K562 (cell line): Measurements from ENCODE around the gene CALU. TPM values are rescaled to one million over a fixed set of nuclear protein-coding genes. Genes with fewer than 3 reads are reported as not detected.

Experiments
- ATAC-seq: fragments of 200-7000 bp; cut with Tn5 transposase; 3 replicates; pipeline ENCODE4 v1.9.1; 2020; ENCODE audit warnings: moderate library complexity
- BruUV-seq: library from RNA; stranded (reverse); fragments of 400-500 nt; replicated peaks from 2 replicates; lab custom pipeline; 2021; lab: Mats Ljungman, UMichigan
- CTCF ChIA-PET: fragments of 300-600 bp; formaldehyde crosslinking; extraction: SDS; loops from one replicate; lab custom pipeline; 2021; ENCODE audit warnings: low intra/inter-chr PET ratio; lab: Yijun Ruan, JAX
- POLR2A ChIA-PET: fragments of 300-600, 350-650 bp; sonication (Branson Sonifier 250); formaldehyde crosslinking; extraction: SDS; loops from one replicate; lab custom pipeline; 2021; ENCODE audit warnings: antibody characterized with exemption, inconsistent platforms; lab: Yijun Ruan, JAX
- DNase-seq, 4 experiments: peaks; one replicate each; pipeline versions ENCODE4 v3.0.0 to v3.0.0-alpha.2; 2011 to 2018; ENCODE audit warnings: low spot score in 3 of 4, mixed read lengths in 3 of 4; ENCODE audit errors: extremely low read depth in 1 of 4
- FAIRE-seq: peaks from 2 replicates; lab custom pipeline; 2011; peaks lifted over from hg19 to GRCh38; lab: Jason Lieb, UNC
- H2AFZ ChIP-seq: 2 replicates; pipeline ENCODE4 v1.6.0; 2011; ENCODE audit warnings: low read depth, low read length, control low read depth, inconsistent platforms
- H3K27ac ChIP-seq: fragments of 200-600 bp; 3 replicates; pipeline ENCODE4 v1.8.0; 2011; ENCODE audit warnings: low read depth, mild to moderate bottlenecking, control low read depth, inconsistent platforms, low read length, moderate library complexity, mixed read lengths; ENCODE audit errors: extremely low read depth
- H3K27me3 ChIP-seq, 2 experiments: fragments of 300-600 bp in 1 of 2; 2 replicates in 1 of 2; 3 replicates in 1 of 2; pipeline versions ENCODE4 v1.6.0 to v1.8.0; 2011; ENCODE audit warnings: inconsistent platforms in 2 of 2, low read length in 2 of 2, mild to moderate bottlenecking in 1 of 2, mixed read lengths in 1 of 2, moderate library complexity in 1 of 2; ENCODE audit not compliant: control insufficient read depth in 2 of 2, insufficient read depth in 2 of 2
- H3K36me3 ChIP-seq: fragments of 300-600 bp; 3 replicates; pipeline ENCODE4 v1.8.0; 2011; ENCODE audit warnings: mild to moderate bottlenecking, low read length, inconsistent platforms; ENCODE audit not compliant: control insufficient read depth, insufficient read depth
- H3K4me1 ChIP-seq, 2 experiments: fragments of 200-600 bp in 1 of 2; replicated peaks in 1 of 2; 2 replicates in 1 of 2; 3 replicates in 1 of 2; pipeline versions ENCODE4 v1.5.1 to v1.8.0; 2011; ENCODE audit warnings: inconsistent platforms in 2 of 2, low read length in 2 of 2, mild to moderate bottlenecking in 1 of 2, mixed read lengths in 1 of 2, moderate library complexity in 1 of 2; ENCODE audit not compliant: control insufficient read depth in 2 of 2, insufficient read depth in 2 of 2
- H3K4me2 ChIP-seq: 2 replicates; pipeline ENCODE4 v1.6.1; 2011; ENCODE audit warnings: low read length, control low read depth, inconsistent platforms, mixed read lengths; ENCODE audit not compliant: insufficient read depth
- H3K4me3 ChIP-seq: fragments of 200-600 bp; sonication (generic), shearing (Covaris generic); 2 replicates; pipeline ENCODE4 v1.5.1; 2016; ENCODE audit warnings: control low read depth, inconsistent platforms
- H3K79me2 ChIP-seq: fragments of 200-600 bp; 3 replicates; pipeline ENCODE4 v1.8.0; 2011; ENCODE audit warnings: low read length, inconsistent platforms; ENCODE audit not compliant: control insufficient read depth, insufficient read depth
- H3K9ac ChIP-seq, 2 experiments: 2 replicates each; pipeline versions ENCODE4 v1.6.0 to v1.6.1; 2011; ENCODE audit warnings: low read depth in 2 of 2, low read length in 2 of 2, control low read depth in 1 of 2, inconsistent platforms in 1 of 2, mild to moderate bottlenecking in 1 of 2, mixed read lengths in 1 of 2; ENCODE audit not compliant: insufficient read depth in 1 of 2
- H3K9me1 ChIP-seq: one replicate; pipeline ENCODE4 v1.6.0; 2011; ENCODE audit warnings: inconsistent platforms, mild to moderate bottlenecking, low read length, moderate library complexity; ENCODE audit not compliant: control insufficient read depth, insufficient read depth
- H3K9me3 ChIP-seq: replicated peaks from 2 replicates; pipeline ENCODE4 v1.5.1; 2011; ENCODE audit warnings: low read depth, low read length, inconsistent platforms; ENCODE audit not compliant: control insufficient read depth, insufficient read depth
- H4K20me1 ChIP-seq: replicated peaks from 2 replicates; pipeline ENCODE4 v1.6.1; 2011; ENCODE audit warnings: low read length, inconsistent platforms, mixed read lengths; ENCODE audit not compliant: control insufficient read depth, insufficient read depth
- ARNT ChIP-seq, 2 experiments: fragments of 450-650 bp; IDR thresholded peaks; 2 replicates each; pipeline ENCODE4 v1.6.1; 2016; ENCODE audit warnings: mild to moderate bottlenecking in 1 of 2
- DDX20 ChIP-seq: fragments of 450-650 bp; IDR thresholded peaks from 2 replicates; pipeline ENCODE4 v1.6.1; 2016; ENCODE audit warnings: missing genetic modification characterization, low read depth, mild to moderate bottlenecking, missing compliant biosample characterization, moderate library complexity
- IRF2 ChIP-seq: sonication (generic); formaldehyde crosslinking; IDR thresholded peaks from 2 replicates; pipeline ENCODE4 v1.8.1; 2022; ENCODE audit warnings: mild to moderate bottlenecking, missing genetic modification reagents
- MCM3 ChIP-seq: fragments of 450-650 bp; IDR thresholded peaks from 2 replicates; pipeline ENCODE4 v1.6.1; 2016
- NR2C1 ChIP-seq, 2 experiments: fragments of 450-650 bp; IDR thresholded peaks; 2 replicates each; pipeline ENCODE4 v1.6.1; 2017; ENCODE audit warnings: mild to moderate bottlenecking in 2 of 2, antibody characterized with exemption in 1 of 2, inconsistent platforms in 1 of 2, missing compliant biosample characterization in 1 of 2, missing genetic modification characterization in 1 of 2
- NR4A1 ChIP-seq, 2 experiments: fragments of 250-450 bp in 1 of 2; fragments of 450-650 bp in 1 of 2; sonication (Bioruptor Pico) in 1 of 2; IDR thresholded peaks; 2 replicates each; pipeline versions ENCODE4 v1.4.0 to v1.6.1; 2016 to 2020; ENCODE audit warnings: mild to moderate bottlenecking in 2 of 2, missing compliant biosample characterization in 1 of 2, missing genetic modification characterization in 1 of 2, moderate library complexity in 1 of 2
- RBM14 ChIP-seq: fragments of 200-400 bp; formaldehyde crosslinking; IDR thresholded peaks from 2 replicates; pipeline ENCODE4 v1.6.1; 2018; ENCODE audit warnings: low read depth, mild to moderate bottlenecking, low read length, moderate library complexity, borderline replicate concordance; ENCODE audit not compliant: insufficient read depth
- SIX5 ChIP-seq, 2 experiments: IDR thresholded peaks; 2 replicates each; pipeline ENCODE4 v1.6.1; 2011; ENCODE audit warnings: low read length in 2 of 2, borderline replicate concordance in 1 of 2, low read depth in 1 of 2, mild to moderate bottlenecking in 1 of 2, moderate library complexity in 1 of 2; ENCODE audit not compliant: insufficient read depth in 1 of 2
- SMAD3 ChIP-seq: fragments of 450-650 bp; formaldehyde crosslinking; conservative IDR thresholded peaks from 2 replicates; pipeline ENCODE4 v1.4.0; 2020; ENCODE audit warnings: mild to moderate bottlenecking
- SMARCB1 ChIP-seq: IDR thresholded peaks from 2 replicates; pipeline ENCODE4 v1.6.1; 2011; ENCODE audit warnings: improper control_type of control experiment, low read depth; ENCODE audit not compliant: insufficient read length
- SNRNP70 ChIP-seq: fragments of 200-400 bp; formaldehyde crosslinking; optimal IDR thresholded peaks from 2 replicates; pipeline ENCODE3; 2017; ENCODE audit warnings: low read depth, low read length
- SOX6 ChIP-seq: fragments of 450-650 bp; IDR thresholded peaks from 2 replicates; pipeline ENCODE4 v1.6.1; 2014; ENCODE audit warnings: mild to moderate bottlenecking
- ZEB2 ChIP-seq: fragments of 450-650 bp; IDR thresholded peaks from 2 replicates; pipeline ENCODE4 v1.6.1; 2016
- ZFX ChIP-seq: sonication (generic); formaldehyde crosslinking; IDR thresholded peaks from 2 replicates; pipeline ENCODE4 v1.8.0; 2022; ENCODE audit warnings: mild to moderate bottlenecking, missing genetic modification reagents, moderate library complexity
- ZKSCAN8 ChIP-seq: fragments of 200-800 bp; sonication (Bioruptor generic); IDR thresholded peaks from 2 replicates; pipeline ENCODE4 v1.6.1; 2016; ENCODE audit warnings: missing genetic modification characterization, missing compliant biosample characterization
- ZNF121 ChIP-seq: sonication (generic); formaldehyde crosslinking; conservative IDR thresholded peaks from 2 replicates; pipeline ENCODE4 v1.8.0; 2022; ENCODE audit warnings: missing genetic modification reagents
- ZNF77 ChIP-seq: fragments of 250-450 bp; sonication (Bioruptor Pico); IDR thresholded peaks from 2 replicates; pipeline ENCODE4 v1.5.0; 2020
- ZNF778 ChIP-seq: fragments of 450-650 bp; formaldehyde crosslinking; IDR thresholded peaks from 2 replicates; pipeline ENCODE4 v1.4.0; 2020; ENCODE audit warnings: mild to moderate bottlenecking, moderate library complexity
- WGBS: fragments of 100-300 bp; shearing (Covaris generic); methylation state at CpG from one replicate; pipeline ENCODE4 v1.1.6; 2016; ENCODE audit warnings: low coverage, mixed read lengths; ENCODE audit not compliant: insufficient coverage; ENCODE audit errors: missing lambda C conversion rate; 5-methylcytosine and 5-hydroxymethylcytosine counted together
- in situ Hi-C: fragments of 300-500 bp; cut with MboI; formaldehyde crosslinking; loops from 4 replicates; pipeline ENCODE4 v1.15.0; 2018; ENCODE audit warnings: inconsistent platforms, mixed read lengths
- intact Hi-C: fragments of 100-400 bp; cut with micrococcal nuclease; formaldehyde crosslinking; loops from 2 replicates; pipeline ENCODE4 v1.14.2; 2022
- polyA plus RNA-seq, 8 experiments: library from polyadenylated mRNA; depleted of rRNA in 4 of 8; stranded (reverse) in 5 of 8; unstranded in 3 of 8; fragments of >200 nt; fragmentation: Nextera tagmentation in 2 of 8; fragmentation: Illumina TruSeq in 1 of 8; extraction: Ambion mirVana in 2 of 8; extraction: Trizol in 1 of 8; gene quantifications; 2 replicates each; pipeline versions ENCODE4 v1.2.1 to v1.2.3, GENCODE V29; 2011 to 2014; ENCODE audit warnings: inconsistent platforms in 1 of 8, missing spikeins in 1 of 8
- total RNA-seq, 7 experiments: library from RNA; depleted of rRNA in 6 of 7; stranded (reverse); fragments of >200 nt in 6 of 7; fragmentation: Illumina TruSeq in 2 of 7; extraction: Trizol in 2 of 7; gene quantifications; 2 replicates each; pipeline versions ENCODE4 v1.2.1 to v1.2.3, GENCODE V29; 2011 to 2021; ENCODE audit warnings: low replicate concordance in 1 of 7
- TF ChIP-seq, protein P1 (sequence below): IDR thresholded peaks from 2 replicates; pipeline ENCODE4 v1.6.1; 2012; ENCODE audit warnings: low read depth, low read length, improper control_type of control experiment, borderline replicate concordance
- TF ChIP-seq, protein P2 (sequence below): sonication (generic); formaldehyde crosslinking; IDR thresholded peaks from 2 replicates; pipeline ENCODE4 v1.9.0; 2022; ENCODE audit warnings: mild to moderate bottlenecking, missing genetic modification reagents

The CALU gene
- total and polyA plus RNA-seq, 9 of the 15 experiments (the other 6 are each of a cell fraction or from before 2014, with no cell fraction given), result 166 to 286 (median 215) TPM

DNA sequence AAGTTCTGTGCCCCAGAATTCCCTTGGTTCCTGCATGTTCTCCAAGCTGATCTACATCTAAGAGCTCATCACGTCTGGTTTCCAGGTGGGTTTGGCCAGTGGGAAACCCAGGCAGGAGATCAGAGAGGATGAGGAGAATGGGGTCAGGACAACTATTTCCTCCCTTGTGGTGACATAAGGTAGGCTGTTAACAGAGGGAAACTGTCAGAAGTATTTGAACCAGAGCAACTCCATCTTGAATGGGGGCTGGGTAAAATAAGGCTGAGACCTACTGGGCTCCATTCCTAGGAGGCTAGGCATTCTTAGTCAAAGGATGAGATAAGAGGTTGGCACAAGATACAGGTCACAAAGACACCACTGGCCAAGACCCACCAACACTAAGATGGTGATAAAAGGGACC is 47.9 kb upstream of the CALU start (continued):
- TF ChIP-seq SMAD3 (CRISPR knock-in tag) (0 out of 2 replicates have a peak, but pooled peaks have one; percentile 21), IRF2 (no peak), SOX6 (no peak), ARNT (IDR thresholded peaks at IDR 0.05) (no peak), DDX20 (tag) (0 out of 2 replicates have a peak, but pooled peaks have one; percentile 51), NR2C1 (IDR thresholded peaks at IDR 0.05) (no peak), NR2C1 (tag; IDR thresholded peaks at IDR 0.05) (0 out of 2 replicates have a peak, but pooled peaks have one; percentile 37), NR4A1 (CRISPR knock-in tag; IDR thresholded peaks at IDR 0.05) (no peak), NR4A1 (tag; IDR thresholded peaks at IDR 0.05) (peak; percentile 85), SNRNP70 (no peak)
- TF ChIP-seq, all 486 proteins: peak for 15

DNA sequence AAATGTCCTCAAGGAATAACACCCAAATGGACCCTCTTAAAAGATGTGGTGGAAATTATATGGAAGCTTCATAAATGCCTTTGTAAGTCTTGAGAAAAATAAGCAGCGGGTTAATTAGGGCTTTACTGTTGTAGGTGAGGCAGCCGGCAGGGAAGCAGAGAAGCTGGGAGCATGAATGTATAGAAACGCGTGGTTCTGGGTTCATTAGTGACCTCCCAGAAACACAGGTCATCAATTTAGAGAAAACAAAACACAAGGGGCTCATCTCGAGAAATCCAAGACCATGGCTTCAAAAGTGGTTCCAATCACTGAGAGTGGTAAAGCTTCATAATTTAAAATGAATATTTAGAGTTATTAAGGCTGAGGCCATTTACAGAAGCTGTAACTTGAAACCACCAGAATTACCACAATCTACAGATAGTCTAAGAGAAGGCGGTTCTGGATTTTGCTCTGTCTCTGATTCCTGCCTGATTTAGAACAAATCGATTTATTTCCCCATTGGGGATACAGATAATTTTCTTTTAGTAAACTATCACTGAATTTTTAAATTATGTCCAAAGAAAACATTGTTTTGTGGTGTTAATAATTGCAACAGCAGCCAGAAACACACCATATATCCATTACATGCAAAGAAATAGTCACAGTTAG is 46.4 kb upstream of the CALU start:
- Histone ChIP-seq H3K4me1 (peaks cover 5 to 20% of the 10 kb centered on the region in 2 experiments; a peak in 4 of 5 replicates), H3K9me1 (no peaks in the 10 kb centered on the region), H3K4me2 (no peak overlapping the region), H3K36me3 (no peaks in the 10 kb centered on the region), H4K20me1 (no peaks in the 10 kb centered on the region), H3K4me3 (no peak overlapping the region), H3K27me3 (peaks cover 2 to 10% of the 10 kb centered on the region in 2 experiments; a peak in 3 of 5 replicates), H3K27ac (no peak overlapping the region), H3K9me3 (no peaks in the 10 kb centered on the region), H3K79me2 (no peaks in the 10 kb centered on the region), H2AFZ (peak overlapping the region; percentile 5), H3K9ac (no peak overlapping the region)
- no TSS peak for BruUV-seq
- in situ Hi-C loops, result no loop called here
- intact Hi-C loops, result no loop called here
- TF ChIP-seq ZNF778 (no peak), SIX5 (IDR thresholded peaks at IDR 0.05; ENCODE audit: borderline replicate concordance in 1 of 2, insufficient read depth in 1 of 2, low read depth in 1 of 2, low read length in 2 of 2) (no peak), SMARCB1 (no peak), MCM3 (no peak), ZFX (no peak), ZEB2 (no peak), ZNF77 (CRISPR knock-in tag) (no peak), ZNF121 (CRISPR knock-in tag) (no peak), RBM14 (no peak), ZKSCAN8 (CRISPR knock-in tag) (no peak)
- TF ChIP-seq, protein P1, sequence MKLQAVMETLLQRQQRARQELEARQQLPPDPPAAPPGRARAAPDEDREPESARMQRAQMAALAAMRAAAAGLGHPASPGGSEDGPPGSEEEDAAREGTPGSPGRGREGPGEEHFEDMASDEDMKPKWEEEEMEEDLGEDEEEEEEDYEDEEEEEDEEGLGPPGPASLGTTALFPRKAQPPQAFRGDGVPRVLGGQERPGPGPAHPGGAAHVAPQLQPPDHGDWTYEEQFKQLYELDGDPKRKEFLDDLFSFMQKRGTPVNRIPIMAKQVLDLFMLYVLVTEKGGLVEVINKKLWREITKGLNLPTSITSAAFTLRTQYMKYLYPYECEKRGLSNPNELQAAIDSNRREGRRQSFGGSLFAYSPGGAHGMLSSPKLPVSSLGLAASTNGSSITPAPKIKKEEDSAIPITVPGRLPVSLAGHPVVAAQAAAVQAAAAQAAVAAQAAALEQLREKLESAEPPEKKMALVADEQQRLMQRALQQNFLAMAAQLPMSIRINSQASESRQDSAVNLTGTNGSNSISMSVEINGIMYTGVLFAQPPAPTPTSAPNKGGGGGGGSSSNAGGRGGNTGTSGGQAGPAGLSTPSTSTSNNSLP, result no peak
- TF ChIP-seq, protein P2, sequence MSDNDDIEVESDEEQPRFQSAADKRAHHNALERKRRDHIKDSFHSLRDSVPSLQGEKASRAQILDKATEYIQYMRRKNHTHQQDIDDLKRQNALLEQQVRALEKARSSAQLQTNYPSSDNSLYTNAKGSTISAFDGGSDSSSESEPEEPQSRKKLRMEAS (CRISPR knock-in tag), result no peak
- FAIRE-seq (no peak), DNase-seq (no peak), ATAC-seq (no peak)
- ChIA-PET POLR2A (interaction anchor here (0.6 to 1.4 kb wide), 5 partner anchors 15 to 55 kb away, joined by 3 to 5 read pairs (median 3); no protein-coding TSS in a partner anchor), CTCF (no interaction called here)
- 11% methylated on average over 7 of the region's 7 CpGs for WGBS
